HEK293T (cell line): ENCODE results near the gene LUZP1.

ENCODE experiments used
- CTCF ChIA-PET: fragments of 350-600 bp; formaldehyde crosslinking; extraction: SDS; loops from one replicate; lab custom pipeline; 2021; ENCODE audit warnings: antibody characterized with exemption, inconsistent platforms; lab: Yijun Ruan, JAX
- POLR2A ChIA-PET: fragments of 350-600 bp; formaldehyde crosslinking; extraction: SDS; loops from one replicate; lab custom pipeline; 2020; ENCODE audit warnings: antibody characterized with exemption, inconsistent platforms; lab: Yijun Ruan, JAX
- DNase-seq: peaks from one replicate; pipeline ENCODE4 v3.0.0; 2012; ENCODE audit warnings: mixed read lengths; ENCODE audit errors: extremely low spot score
- ARNT ChIP-seq: fragments of 450-650 bp; IDR thresholded peaks from 2 replicates; pipeline ENCODE4 v1.6.1; 2017; ENCODE audit warnings: mild to moderate bottlenecking
- BHLHE40 ChIP-seq: fragments of 450-650 bp; IDR thresholded peaks from 2 replicates; pipeline ENCODE4 v1.6.1; 2016; ENCODE audit warnings: mild to moderate bottlenecking, moderate library complexity, borderline replicate concordance
- CTBP1 ChIP-seq: fragments of 450-650 bp; IDR thresholded peaks from 2 replicates; pipeline ENCODE4 v1.6.1; 2016; ENCODE audit warnings: borderline replicate concordance
- ELF4 ChIP-seq: fragments of 450-650 bp; IDR thresholded peaks from 2 replicates; pipeline ENCODE4 v1.6.1; 2017; ENCODE audit warnings: antibody characterized with exemption
- FOXA1 ChIP-seq: fragments of 450-650 bp; IDR thresholded peaks from 2 replicates; pipeline ENCODE4 v1.6.1; 2016; ENCODE audit warnings: mild to moderate bottlenecking
- FOXK2 ChIP-seq: fragments of 450-650 bp; IDR thresholded peaks from 2 replicates; pipeline ENCODE4 v1.6.1; 2016; ENCODE audit warnings: mild to moderate bottlenecking
- FOXM1 ChIP-seq: fragments of 450-650 bp; IDR thresholded peaks from 2 replicates; pipeline ENCODE4 v1.6.1; 2017; ENCODE audit warnings: mild to moderate bottlenecking, borderline replicate concordance
- HDGF ChIP-seq: fragments of 450-650 bp; IDR thresholded peaks from 2 replicates; pipeline ENCODE4 v1.6.1; 2017; ENCODE audit warnings: antibody characterized with exemption, borderline replicate concordance
- L3MBTL2 ChIP-seq: fragments of 450-650 bp; conservative IDR thresholded peaks from 2 replicates; pipeline ENCODE4 v1.6.1; 2016; ENCODE audit warnings: mild to moderate bottlenecking
- LEF1 ChIP-seq: fragments of 450-650 bp; IDR thresholded peaks from 2 replicates; pipeline ENCODE4 v1.6.1; 2017; ENCODE audit warnings: mild to moderate bottlenecking, borderline replicate concordance
- NFRKB ChIP-seq: fragments of 450-650 bp; IDR thresholded peaks from 2 replicates; pipeline ENCODE4 v1.6.1; 2016; ENCODE audit warnings: mild to moderate bottlenecking, moderate library complexity
- SP1 ChIP-seq: fragments of 450-650 bp; IDR thresholded peaks from 2 replicates; pipeline ENCODE4 v1.6.1; 2017
- SUZ12 ChIP-seq: fragments of 450-650 bp; IDR thresholded peaks from 2 replicates; pipeline ENCODE4 v1.6.1; 2016; ENCODE audit warnings: mild to moderate bottlenecking
- TARDBP ChIP-seq: fragments of 450-650 bp; IDR thresholded peaks from 2 replicates; pipeline ENCODE4 v1.6.1; 2016
- ZNF384 ChIP-seq: fragments of 450-650 bp; IDR thresholded peaks from 2 replicates; pipeline ENCODE4 v1.6.1; 2016
- TF ChIP-seq, protein P1 (sequence below): fragments of 450-650 bp; IDR thresholded peaks from 2 replicates; pipeline ENCODE4 v1.6.1; 2016

LUZP1 gene

DNA sequence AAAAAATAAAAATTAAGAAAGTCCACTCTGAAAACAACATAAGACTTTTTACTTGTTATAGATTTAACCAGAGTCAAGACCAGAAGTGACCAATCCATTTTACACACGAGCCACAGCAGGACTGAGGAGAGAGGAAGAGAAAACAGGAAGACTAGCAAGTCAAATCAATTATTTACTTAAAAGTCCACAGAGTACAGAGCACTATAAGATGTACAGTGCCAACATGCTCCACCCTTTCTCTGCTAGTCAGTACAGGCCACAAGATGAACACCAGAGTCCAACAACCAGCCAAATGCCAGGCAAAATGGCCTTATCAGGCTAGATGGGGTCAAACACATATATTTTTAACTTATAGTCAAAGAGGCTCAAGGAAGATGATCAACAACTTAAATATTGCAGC is 19.5 kb downstream of the LUZP1 start:
- POLR2A ChIA-PET: no interaction called here

DNA sequence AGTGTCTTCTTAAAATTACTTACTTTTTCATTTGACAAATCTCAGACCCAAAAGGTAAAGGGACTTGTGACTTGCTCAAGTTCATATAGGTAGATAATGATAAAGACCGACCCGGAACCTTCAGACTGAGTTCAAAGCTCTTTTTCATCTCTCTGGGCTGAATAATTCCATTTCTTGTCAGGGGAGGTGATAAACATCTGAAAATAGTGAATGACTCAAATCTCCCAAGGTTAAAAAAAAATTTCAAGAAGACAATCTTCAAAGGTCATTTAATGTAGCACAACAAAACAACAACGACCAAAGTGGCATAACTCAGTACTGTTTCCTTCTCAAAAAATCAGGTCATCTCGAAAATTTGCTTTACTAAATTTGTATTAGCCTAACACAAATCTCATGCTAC is 20.6 kb downstream of the LUZP1 start:
- TF ChIP-seq L3MBTL2 (no peak), SP1 (no peak), FOXM1 (no peak), ELF4 (no peak)
- ChIA-PET CTCF (no interaction called here), POLR2A (no interaction called here)
- DNase-seq: no peak

More for the DNA sequence above, 19.5 kb downstream of the LUZP1 start:
- TF ChIP-seq SUZ12 (no peak), FOXA1 (no peak), SP1 (no peak), NFRKB (no peak), FOXM1 (no peak), ELF4 (no peak), ZNF384 (no peak), BHLHE40 (no peak)
- TF ChIP-seq, protein P1, sequence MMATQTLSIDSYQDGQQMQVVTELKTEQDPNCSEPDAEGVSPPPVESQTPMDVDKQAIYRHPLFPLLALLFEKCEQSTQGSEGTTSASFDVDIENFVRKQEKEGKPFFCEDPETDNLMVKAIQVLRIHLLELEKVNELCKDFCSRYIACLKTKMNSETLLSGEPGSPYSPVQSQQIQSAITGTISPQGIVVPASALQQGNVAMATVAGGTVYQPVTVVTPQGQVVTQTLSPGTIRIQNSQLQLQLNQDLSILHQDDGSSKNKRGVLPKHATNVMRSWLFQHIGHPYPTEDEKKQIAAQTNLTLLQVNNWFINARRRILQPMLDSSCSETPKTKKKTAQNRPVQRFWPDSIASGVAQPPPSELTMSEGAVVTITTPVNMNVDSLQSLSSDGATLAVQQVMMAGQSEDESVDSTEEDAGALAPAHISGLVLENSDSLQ: no peak
- CTCF ChIA-PET: no interaction called here
- DNase-seq: no peak

DNA sequence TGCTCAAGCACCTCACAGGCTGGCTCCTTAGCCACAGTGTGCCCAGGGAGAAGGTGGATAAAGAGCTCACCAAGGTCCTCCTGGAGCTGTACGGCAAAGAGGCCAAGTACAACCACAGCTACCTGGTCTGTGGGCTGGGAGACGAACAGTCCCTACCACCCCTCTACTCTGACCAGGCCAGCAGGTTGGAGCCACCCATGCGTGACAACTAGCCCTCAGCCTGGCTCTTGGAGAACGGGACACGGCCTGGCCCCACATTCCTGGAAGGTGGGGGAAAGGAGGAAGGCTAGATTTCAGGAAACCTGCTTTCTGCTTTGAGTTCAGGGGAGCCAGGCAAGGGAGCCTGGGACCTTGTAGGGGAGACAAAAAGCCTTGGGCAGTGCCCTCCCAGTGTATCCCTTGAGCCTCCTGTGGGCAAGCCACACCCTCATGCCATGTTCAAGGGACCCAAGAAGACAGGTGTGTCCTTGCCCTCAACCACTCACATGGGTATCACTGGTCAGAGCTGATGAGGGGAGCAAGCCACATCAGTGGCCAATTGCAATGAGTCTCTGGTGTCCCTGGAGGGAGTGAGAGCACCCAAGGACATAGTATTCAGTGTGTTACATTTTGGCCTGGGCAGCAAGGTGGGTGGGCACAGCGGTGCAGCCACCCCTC is 27.6 kb downstream of the LUZP1 start:
- ChIA-PET CTCF (no interaction called here), POLR2A (interaction anchor here (1.3 kb wide), 1 partner anchor 28 kb away, joined by 5 read pairs; the partner anchor contains the start of gene LUZP1)
- DNase-seq: no peak
- no peak for TF ChIP-seq FOXK2
- TF ChIP-seq ARNT: no peak
- TF ChIP-seq FOXA1: no peak
- no peak for TF ChIP-seq TARDBP
- TF ChIP-seq SP1: no peak
- TF ChIP-seq CTBP1: no peak
- TF ChIP-seq FOXM1: no peak
- TF ChIP-seq LEF1: no peak
- no peak for TF ChIP-seq BHLHE40
- no peak for TF ChIP-seq ELF4
- TF ChIP-seq NFRKB: no peak
- no peak for TF ChIP-seq ZNF384
- no peak for TF ChIP-seq L3MBTL2
- TF ChIP-seq SUZ12: no peak

DNA sequence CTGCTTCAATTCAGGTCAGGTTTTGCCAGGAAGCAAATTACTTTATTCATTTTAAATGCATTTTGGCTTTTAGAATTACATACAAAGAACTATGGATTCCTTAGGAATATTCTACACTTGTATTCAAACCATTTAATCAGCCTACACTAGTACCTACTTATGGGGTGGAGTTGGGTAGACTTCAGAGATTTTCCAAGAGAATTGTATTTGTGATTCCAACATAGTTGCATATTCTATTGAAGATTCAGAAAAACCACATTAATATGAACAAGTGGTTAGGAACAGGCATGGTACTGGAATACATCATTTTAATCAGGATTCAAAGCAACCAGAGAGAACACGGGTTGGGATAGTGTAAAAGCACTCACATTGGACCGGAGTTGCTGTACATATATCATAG is 33.4 kb downstream of the LUZP1 start:
- DNase-seq: no peak
- CTCF ChIA-PET: no interaction called here
- POLR2A ChIA-PET: no interaction called here
- no peak for TF ChIP-seq BHLHE40
- no peak for TF ChIP-seq FOXK2
- no peak for TF ChIP-seq ZNF384
- no peak for TF ChIP-seq FOXM1
- TF ChIP-seq LEF1: no peak
- TF ChIP-seq ARNT: no peak
- TF ChIP-seq CTBP1: no peak
- no peak for TF ChIP-seq FOXA1
- TF ChIP-seq TARDBP: no peak
- TF ChIP-seq NFRKB: no peak
- TF ChIP-seq SP1: no peak
- no peak for TF ChIP-seq ELF4
- TF ChIP-seq SUZ12: no peak
- no peak for TF ChIP-seq HDGF
- no peak for TF ChIP-seq L3MBTL2
- TF ChIP-seq, protein P1: no peak

DNA sequence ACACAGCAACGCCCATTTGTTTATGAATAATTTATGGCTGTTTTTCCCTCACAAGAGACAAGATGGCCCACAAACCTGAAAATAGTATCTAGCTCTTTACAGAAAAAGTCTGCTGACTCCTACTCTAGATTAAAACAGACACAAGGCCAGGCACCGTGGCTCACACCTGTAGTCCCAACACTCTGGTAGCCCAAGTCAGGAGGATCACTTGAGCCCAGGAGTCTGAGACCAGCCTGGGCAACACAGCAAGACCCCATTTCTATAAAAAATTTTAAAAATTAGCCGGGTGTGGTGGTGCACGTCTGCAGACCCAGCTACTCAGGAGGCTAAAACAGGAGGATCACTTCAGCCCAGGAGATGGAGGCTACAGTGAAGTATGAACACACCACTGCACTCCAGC is 34.6 kb downstream of the LUZP1 start:
- DNase-seq: no peak
- POLR2A ChIA-PET: no interaction called here
- CTCF ChIA-PET: no interaction called here
- no peak for TF ChIP-seq ARNT
- no peak for TF ChIP-seq FOXA1
- TF ChIP-seq FOXM1: no peak
- no peak for TF ChIP-seq L3MBTL2
- TF ChIP-seq TARDBP: no peak
- TF ChIP-seq FOXK2: no peak
- TF ChIP-seq ELF4: no peak
- TF ChIP-seq, protein P1: no peak
- TF ChIP-seq SUZ12: no peak

GRCh38 chr1:23133587-23133986 is 35.1 kb downstream of the LUZP1 start:
- TF ChIP-seq HDGF: no peak
- TF ChIP-seq L3MBTL2: no peak
- TF ChIP-seq NFRKB: no peak
- TF ChIP-seq CTBP1: no peak
- TF ChIP-seq LEF1: no peak
- no peak for TF ChIP-seq FOXM1
- no peak for TF ChIP-seq ARNT
- TF ChIP-seq BHLHE40: no peak
- TF ChIP-seq SP1: no peak
- TF ChIP-seq FOXK2: no peak
- TF ChIP-seq, protein P1: no peak
- no peak for TF ChIP-seq SUZ12
- no peak for TF ChIP-seq ELF4
- no peak for TF ChIP-seq TARDBP
- no peak for TF ChIP-seq FOXA1
- no peak for DNase-seq
- ChIA-PET CTCF (no interaction called here), POLR2A (no interaction called here)
